Erythroblast (primary cell): ENCODE results near the gene S100A7.
A peak's percentile ranks its signal among the peaks of the same experiment; 100 is the strongest.
"Not testable (repeated sequence)": the region's sequence is repeated elsewhere in the genome, so short reads cannot be mapped to it uniquely, and the experiment has no call there.

Source experiments
- DNase-seq, 2 experiments: peaks; one replicate each; lab custom pipeline; 2025; lab: John Stamatoyannopoulos, UW
- GATA1 ChIP-seq: IDR thresholded peaks from 2 replicates; pipeline ENCODE4 v1.6.1; 2011; ENCODE audit warnings: low read depth, mild to moderate bottlenecking, control low read depth, low read length, moderate library complexity
- POLR2A ChIP-seq: IDR thresholded peaks from 2 replicates; pipeline ENCODE4 v1.6.1; 2011; ENCODE audit warnings: mild to moderate bottlenecking, low read length

Gene S100A7

GRCh38 chr1:153487707-153488106 lies 27.3 kb upstream of the S100A7 start:
- TF ChIP-seq GATA1: no peak
- no peak for TF ChIP-seq POLR2A
- no peak for DNase-seq

- no peak for TF ChIP-seq POLR2A
- no peak for TF ChIP-seq GATA1
- no peak for DNase-seq
Measured at GRCh38 chr1:153485863-153486262, 25.4 kb upstream of the S100A7 start.

GRCh38 chr1:153483776-153484175 lies 23.3 kb upstream of the S100A7 start:
- TF ChIP-seq GATA1 (no peak), POLR2A (no peak)
- DNase-seq: no peak

- no peak for DNase-seq
- no peak for TF ChIP-seq GATA1
- TF ChIP-seq POLR2A: no peak
Measured at GRCh38 chr1:153481124-153481523, 20.7 kb upstream of the S100A7 start.

GRCh38 chr1:153478692-153479618 lies 18.5 kb upstream of the S100A7 start:
- DNase-seq: no peak
- no peak for TF ChIP-seq POLR2A

- TF ChIP-seq POLR2A: no peak
- TF ChIP-seq GATA1: no peak
- DNase-seq: no peak
Measured at GRCh38 chr1:153478047-153478691, 17.7 kb upstream of the S100A7 start.

- TF ChIP-seq POLR2A: no peak
- TF ChIP-seq GATA1: no peak
- DNase-seq: no peak
Measured at GRCh38 chr1:153476491-153477093, 16.1 kb upstream of the S100A7 start.

GRCh38 chr1:153475282-153475681 lies 14.8 kb upstream of the S100A7 start:
- DNase-seq: no peak
- TF ChIP-seq POLR2A: no peak
- TF ChIP-seq GATA1: no peak

GRCh38 chr1:153474347-153474746 lies 13.9 kb upstream of the S100A7 start:
- DNase-seq: no peak
- TF ChIP-seq POLR2A (no peak), GATA1 (no peak)

- DNase-seq: no peak
- TF ChIP-seq GATA1 (no peak), POLR2A (no peak)
Measured at GRCh38 chr1:153470707-153471106, 10.3 kb upstream of the S100A7 start.

GRCh38 chr1:153466908-153467307 lies 6.5 kb upstream of the S100A7 start:
- DNase-seq: no peak
- TF ChIP-seq POLR2A (no peak), GATA1 (no peak)

GRCh38 chr1:153465811-153466636 lies 5.6 kb upstream of the S100A7 start:
- DNase-seq: peak; percentile 68 to 77
- TF ChIP-seq GATA1 (no peak), POLR2A (no peak)

- DNase-seq: not testable (repeated sequence)
Measured at GRCh38 chr1:153462741-153463140, 2.3 kb upstream of the S100A7 start.
